Activated CD4-positive, alpha-beta T cell treated with anti-CD3 and anti-CD28 coated beads, Interleukin-2, amount 10 ng/mL, durations not matched to agents 7 days and 5 days (primary cell): Measurements from ENCODE around the gene DMD. TPM values are rescaled to one million over a fixed set of nuclear protein-coding genes. Genes with fewer than 3 reads are reported as not detected.

Source experiments
- CTCF ChIA-PET: fragments of 350-600 bp; sonication (Branson Sonifier 250); formaldehyde crosslinking; loops from one replicate; lab custom pipeline; 2021; ENCODE audit warnings: antibody characterized with exemption; lab: Charles Lee
- POLR2A ChIA-PET: fragments of 350-600 bp; sonication (Branson Sonifier 250); formaldehyde crosslinking; loops from one replicate; lab custom pipeline; 2021; ENCODE audit warnings: antibody characterized with exemption; lab: Charles Lee
- DNase-seq: peaks from one replicate; pipeline ENCODE4 v3.0.0-alpha.2; 2020
- H3K27ac Mint-ChIP-seq: one replicate; pipeline ENCODE4 v1.8.0; 2021; ENCODE audit warnings: mild to moderate bottlenecking, moderate library complexity, mixed read lengths
- H3K27me3 Mint-ChIP-seq: one replicate; pipeline ENCODE4 v1.8.0; 2021; ENCODE audit warnings: mixed read lengths
- H3K36me3 Mint-ChIP-seq: one replicate; pipeline ENCODE4 v1.8.0; 2021; ENCODE audit warnings: low read depth, mixed read lengths
- H3K4me1 Mint-ChIP-seq: one replicate; pipeline ENCODE4 v1.8.0; 2021; ENCODE audit warnings: mixed read lengths
- H3K4me3 Mint-ChIP-seq: one replicate; pipeline ENCODE4 v1.8.0; 2021; ENCODE audit warnings: mild to moderate bottlenecking, moderate library complexity, mixed read lengths
- H3K9me3 Mint-ChIP-seq: one replicate; pipeline ENCODE4 v1.8.0; 2021; ENCODE audit warnings: mixed read lengths
- total RNA-seq, 2 experiments: library from RNA; stranded (reverse); gene quantifications; one replicate each; pipeline ENCODE4 v1.2.3, GENCODE V29; 2021

Gene DMD
- total RNA-seq, 2 experiments from 2014 or later, result 0.57 to 0.83 TPM

DNA sequence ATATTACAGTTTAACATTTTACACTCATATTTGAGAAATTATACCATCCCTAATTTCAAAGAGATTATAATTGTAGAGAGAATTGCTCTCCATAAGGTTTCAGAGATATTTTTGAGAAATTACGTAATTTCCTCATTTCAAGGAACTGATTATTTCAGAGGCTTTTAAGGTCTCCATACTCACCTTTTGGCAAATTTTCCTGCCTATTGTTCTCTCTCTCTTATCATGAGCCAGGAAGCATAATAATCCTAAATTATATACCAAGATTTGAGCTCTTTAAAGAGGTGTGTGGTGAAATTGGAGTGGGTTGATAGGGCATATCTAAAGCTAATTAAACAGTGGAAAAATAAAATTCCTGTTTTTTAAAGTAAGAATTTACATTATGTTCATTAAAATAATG is 1890.6 kb downstream of the DMD start:
- Mint-ChIP-seq H3K36me3 (no peaks in the 10 kb centered on the region), H3K27ac (no peak overlapping the region), H3K4me3 (no peak overlapping the region), H3K9me3 (no peaks in the 10 kb centered on the region), H3K27me3 (no peaks in the 10 kb centered on the region), H3K4me1 (no peaks in the 10 kb centered on the region)
- DNase-seq, result no peak
- ChIA-PET POLR2A (no interaction called here), CTCF (no interaction called here)

DNA sequence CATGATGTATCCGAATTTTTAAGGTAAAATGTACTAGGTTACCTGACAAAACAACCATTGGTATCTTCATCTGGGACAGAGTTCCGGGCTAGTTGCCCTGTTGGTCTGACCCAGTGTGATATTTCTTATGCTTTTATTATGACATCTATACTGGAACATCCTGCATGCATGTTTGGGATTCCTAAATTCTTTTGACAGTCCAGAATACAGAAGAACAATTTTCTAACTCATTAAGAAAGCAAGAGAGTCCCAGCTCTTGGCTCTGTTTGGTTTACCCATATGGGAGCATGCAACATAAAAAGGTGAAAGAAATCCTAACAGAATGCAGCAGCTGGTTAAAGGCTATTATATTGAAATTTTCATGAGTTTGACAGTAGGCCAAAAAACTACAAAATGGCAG is 1891.8 kb downstream of the DMD start:
- no peak for DNase-seq
- no peaks in the 10 kb centered on the region for H3K36me3 Mint-ChIP-seq
- no peak overlapping the region for H3K4me3 Mint-ChIP-seq
- no peaks in the 10 kb centered on the region for H3K27me3 Mint-ChIP-seq
- CTCF ChIA-PET, result interaction anchor here (1.3 kb wide), 1 partner anchor 740 kb away, joined by 3 read pairs; no protein-coding TSS in a partner anchor
- H3K4me1 Mint-ChIP-seq, result no peaks in the 10 kb centered on the region
- no peaks in the 10 kb centered on the region for H3K9me3 Mint-ChIP-seq
- no peak overlapping the region for H3K27ac Mint-ChIP-seq
- POLR2A ChIA-PET, result no interaction called here

DNA sequence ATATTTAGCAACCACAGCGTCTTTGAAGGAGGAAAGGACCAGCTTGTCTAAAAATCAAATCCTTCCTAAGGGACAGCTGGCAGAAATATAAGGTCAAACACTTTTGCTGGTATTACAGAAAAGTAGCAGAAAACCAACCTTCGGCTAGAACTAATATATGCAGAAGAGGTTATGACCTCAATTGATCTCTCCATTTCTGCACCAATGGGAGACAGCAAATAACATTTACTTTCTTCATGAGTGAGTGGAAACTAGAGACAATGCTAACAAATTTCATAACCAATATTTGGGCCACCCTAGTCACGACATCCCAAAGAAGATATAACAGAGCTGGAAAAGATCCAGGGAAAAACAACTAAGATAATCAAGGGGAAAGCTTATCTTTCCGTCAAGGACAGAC is 1892.5 kb downstream of the DMD start:
- H3K4me3 Mint-ChIP-seq, result no peak overlapping the region
- POLR2A ChIA-PET, result no interaction called here
- H3K27me3 Mint-ChIP-seq, result no peaks in the 10 kb centered on the region
- H3K36me3 Mint-ChIP-seq, result no peaks in the 10 kb centered on the region
- H3K9me3 Mint-ChIP-seq, result no peaks in the 10 kb centered on the region
- no peak overlapping the region for H3K27ac Mint-ChIP-seq
- CTCF ChIA-PET, result interaction anchor here (1.3 kb wide), 1 partner anchor 741 kb away, joined by 3 read pairs; no protein-coding TSS in a partner anchor
- H3K4me1 Mint-ChIP-seq, result no peaks in the 10 kb centered on the region
- DNase-seq, result no peak

DNA sequence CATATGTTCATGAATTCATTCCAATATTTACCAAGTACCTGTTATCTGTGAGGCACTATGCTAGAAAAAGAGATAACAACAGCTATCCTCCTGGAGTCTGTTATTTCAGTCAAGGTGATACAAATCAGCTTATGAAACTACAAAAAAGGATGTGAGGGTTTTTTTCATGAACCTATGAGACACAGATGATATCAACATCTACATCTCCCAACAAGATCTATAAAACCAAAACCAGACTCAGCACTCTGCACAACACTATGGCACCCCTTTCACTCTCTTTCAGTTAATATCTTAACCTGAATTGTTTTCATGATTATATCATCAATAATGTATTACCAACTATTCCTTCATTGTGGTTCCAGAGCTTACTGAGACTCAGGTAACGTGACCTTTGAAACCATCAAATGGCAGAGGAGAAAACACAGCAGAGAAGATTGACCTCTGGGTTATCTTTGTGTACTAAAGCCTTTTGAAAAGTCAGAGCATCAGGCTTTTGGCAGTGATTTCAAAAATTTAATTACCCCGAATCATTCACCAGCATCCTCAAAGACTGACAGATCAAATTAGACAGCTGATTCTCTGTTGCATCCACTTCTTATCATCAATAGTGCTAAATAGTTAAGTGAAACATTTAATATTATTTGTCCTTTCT is 1894.9 kb downstream of the DMD start:
- Mint-ChIP-seq H3K4me1 (no peaks in the 10 kb centered on the region), H3K9me3 (no peaks in the 10 kb centered on the region), H3K36me3 (no peaks in the 10 kb centered on the region), H3K27ac (no peak overlapping the region), H3K4me3 (no peak overlapping the region), H3K27me3 (no peaks in the 10 kb centered on the region)
- POLR2A ChIA-PET, result no interaction called here
- CTCF ChIA-PET, result no interaction called here
- no peak for DNase-seq

DNA sequence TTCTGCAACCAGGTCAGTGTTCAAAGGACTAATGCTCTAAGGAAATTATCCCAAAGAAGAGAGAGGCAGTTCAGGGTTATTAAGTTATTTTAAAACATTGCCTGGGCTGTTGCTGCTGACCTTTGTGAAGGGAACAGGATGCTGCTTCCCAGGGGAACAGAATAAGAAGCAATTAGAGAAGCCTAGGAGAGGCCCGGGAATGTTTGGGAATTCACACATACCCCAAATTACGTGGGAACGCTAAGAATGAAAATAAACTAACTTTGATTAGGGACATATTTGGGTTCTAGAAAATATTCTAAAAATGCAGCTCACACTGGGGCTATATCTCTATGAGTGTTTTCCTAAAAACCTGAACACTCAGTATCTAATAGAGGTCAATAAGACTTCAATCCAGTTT is 1896.4 kb downstream of the DMD start:
- Mint-ChIP-seq H3K27me3 (no peaks in the 10 kb centered on the region), H3K36me3 (no peaks in the 10 kb centered on the region)
- CTCF ChIA-PET, result no interaction called here

DNA sequence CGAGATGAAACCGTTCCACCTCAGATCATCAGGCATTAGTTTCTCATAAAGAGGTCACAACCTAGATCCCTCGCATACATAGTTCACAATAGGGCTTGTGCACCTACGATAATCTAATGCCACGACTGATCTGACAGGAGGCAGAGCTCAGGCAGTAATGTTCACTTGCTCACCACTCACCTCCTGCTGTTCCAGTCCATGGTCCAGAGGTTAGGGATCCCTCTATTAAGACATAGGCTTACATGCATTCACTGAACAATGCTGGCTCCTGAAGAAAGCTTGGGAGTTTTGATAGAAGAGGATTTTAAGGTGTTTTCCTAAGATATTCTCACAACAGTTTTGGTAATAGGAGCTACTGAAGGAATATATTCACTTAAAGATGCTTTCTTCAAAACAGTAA is 1903.4 kb downstream of the DMD start:
- CTCF ChIA-PET, result no interaction called here
- H3K36me3 Mint-ChIP-seq, result no peaks in the 10 kb centered on the region
- no peaks in the 10 kb centered on the region for H3K9me3 Mint-ChIP-seq
- no peak overlapping the region for H3K27ac Mint-ChIP-seq
- POLR2A ChIA-PET, result no interaction called here
- no peak overlapping the region for H3K4me3 Mint-ChIP-seq
- DNase-seq, result no peak
- no peaks in the 10 kb centered on the region for H3K27me3 Mint-ChIP-seq
- no peaks in the 10 kb centered on the region for H3K4me1 Mint-ChIP-seq

More for the DNA sequence above, 1896.4 kb downstream of the DMD start:
- Mint-ChIP-seq H3K4me3 (no peak overlapping the region), H3K9me3 (no peaks in the 10 kb centered on the region), H3K27ac (no peak overlapping the region), H3K4me1 (no peaks in the 10 kb centered on the region)
- POLR2A ChIA-PET, result no interaction called here
- no peak for DNase-seq

DNA sequence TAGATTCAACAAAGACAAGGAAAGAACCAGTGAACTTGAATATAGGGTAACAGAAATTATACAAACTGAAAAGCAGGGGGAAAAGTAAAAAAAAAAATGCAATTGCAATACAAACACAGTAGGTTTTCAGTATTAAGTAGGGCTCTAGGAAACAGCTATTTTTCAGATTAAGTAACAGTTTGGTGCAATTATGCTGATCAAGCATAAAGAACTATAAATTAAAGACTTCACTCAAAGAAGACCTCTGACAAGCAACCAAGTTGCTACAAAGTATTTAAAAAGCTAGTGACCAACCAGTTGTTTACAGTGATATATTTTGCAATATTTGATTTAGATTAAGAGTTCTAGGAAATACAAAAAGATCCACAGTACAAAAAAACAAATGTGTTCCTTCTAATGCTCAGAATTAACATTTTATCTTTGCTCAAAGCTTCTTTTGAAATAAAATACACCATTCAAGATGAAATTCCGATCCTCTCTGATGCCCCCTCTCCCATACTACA is 1908.7 kb downstream of the DMD start:
- ChIA-PET CTCF (no interaction called here), POLR2A (no interaction called here)
- H3K4me1 Mint-ChIP-seq, result no peaks in the 10 kb centered on the region
- H3K9me3 Mint-ChIP-seq, result no peaks in the 10 kb centered on the region
- no peak overlapping the region for H3K4me3 Mint-ChIP-seq
- H3K36me3 Mint-ChIP-seq, result no peaks in the 10 kb centered on the region
- H3K27me3 Mint-ChIP-seq, result no peaks in the 10 kb centered on the region
- DNase-seq, result no peak
- H3K27ac Mint-ChIP-seq, result no peak overlapping the region

DNA sequence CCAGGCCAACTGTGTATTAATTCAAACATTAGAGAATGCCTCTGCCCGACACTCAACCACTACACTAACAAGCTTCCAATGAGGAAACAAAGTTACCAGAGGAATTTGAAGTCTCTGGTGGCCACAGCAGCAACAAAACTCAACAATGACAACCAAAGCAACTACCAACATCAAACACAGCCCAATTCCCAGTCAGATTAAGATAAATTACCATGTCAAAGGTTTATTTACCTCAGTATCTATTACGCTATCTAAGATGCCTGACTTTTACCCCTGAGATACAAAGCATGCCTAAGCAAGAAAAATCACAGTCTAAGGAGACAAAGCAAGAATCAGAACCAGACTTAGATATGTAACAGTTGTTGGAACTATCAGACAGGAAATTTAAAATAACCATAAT is 1909.4 kb downstream of the DMD start:
- DNase-seq, result no peak
- Mint-ChIP-seq H3K36me3 (no peaks in the 10 kb centered on the region), H3K9me3 (no peaks in the 10 kb centered on the region), H3K4me3 (no peak overlapping the region), H3K4me1 (no peaks in the 10 kb centered on the region), H3K27ac (no peak overlapping the region), H3K27me3 (no peaks in the 10 kb centered on the region)
- ChIA-PET POLR2A (no interaction called here), CTCF (no interaction called here)

DNA sequence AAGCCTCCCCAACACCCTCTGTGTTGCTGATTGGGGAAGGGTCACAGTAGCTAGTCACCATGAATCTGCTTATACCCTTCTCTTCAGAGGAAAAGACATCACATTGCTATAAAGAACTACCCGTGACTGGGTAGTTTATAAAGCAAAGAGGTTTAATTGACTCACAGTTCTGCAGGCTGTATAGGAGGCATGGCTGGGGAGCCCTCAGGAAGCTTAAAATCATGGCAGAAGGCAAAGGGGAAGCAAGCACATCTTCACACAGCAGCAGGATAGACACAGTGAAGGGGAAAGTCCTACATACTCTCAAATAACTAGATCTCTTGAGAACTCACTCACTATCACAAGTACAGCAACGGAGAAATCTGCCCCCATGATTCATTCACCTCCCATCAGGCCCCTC is 1910.1 kb downstream of the DMD start:
- ChIA-PET CTCF (no interaction called here), POLR2A (no interaction called here)
- Mint-ChIP-seq H3K9me3 (no peaks in the 10 kb centered on the region), H3K27me3 (no peaks in the 10 kb centered on the region), H3K4me3 (no peak overlapping the region), H3K4me1 (no peaks in the 10 kb centered on the region), H3K36me3 (no peaks in the 10 kb centered on the region), H3K27ac (no peak overlapping the region)
- DNase-seq, result no peak

DNA sequence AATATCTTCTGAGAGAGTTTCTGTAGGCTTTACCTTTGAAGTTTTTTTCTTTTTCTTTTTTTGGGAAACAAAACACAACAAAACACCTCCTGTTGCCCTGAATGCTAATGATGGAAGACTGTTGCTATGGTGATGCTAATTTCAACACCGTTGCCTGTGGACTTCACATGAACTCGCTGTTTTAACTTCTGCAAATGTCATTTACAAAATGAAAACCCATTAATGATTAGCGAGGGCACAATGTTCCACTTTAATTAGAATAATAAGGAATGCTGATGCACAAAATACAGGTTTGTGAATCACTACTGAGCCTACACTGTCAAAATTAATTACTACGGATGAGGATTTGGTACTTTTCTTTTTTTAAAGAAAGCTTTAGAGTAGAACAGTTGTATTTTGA is 1912.4 kb downstream of the DMD start:
- Mint-ChIP-seq H3K36me3 (no peaks in the 10 kb centered on the region), H3K9me3 (no peaks in the 10 kb centered on the region), H3K4me3 (no peak overlapping the region), H3K4me1 (no peaks in the 10 kb centered on the region), H3K27me3 (no peaks in the 10 kb centered on the region), H3K27ac (no peak overlapping the region)
- DNase-seq, result no peak
- ChIA-PET CTCF (no interaction called here), POLR2A (no interaction called here)

DNA sequence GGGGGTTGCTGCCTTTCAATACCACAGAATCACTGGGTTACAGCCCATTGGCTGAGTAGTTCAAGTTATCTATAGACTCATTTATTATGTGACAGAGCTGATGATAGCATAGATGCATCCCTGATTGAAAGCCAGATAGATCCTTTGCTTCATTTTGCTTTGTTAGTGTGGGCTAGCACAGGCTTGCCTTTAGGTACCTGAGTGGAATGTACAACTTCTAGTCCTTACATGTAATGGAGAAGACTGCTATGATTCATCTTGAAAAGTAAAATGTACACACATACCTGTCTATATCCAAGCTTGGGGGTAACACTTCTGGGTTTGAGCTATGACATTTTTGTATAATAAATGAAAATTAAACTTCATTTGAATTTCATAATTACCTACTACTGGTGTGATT is 1913.5 kb downstream of the DMD start:
- Mint-ChIP-seq H3K9me3 (no peaks in the 10 kb centered on the region), H3K4me1 (no peaks in the 10 kb centered on the region), H3K36me3 (no peaks in the 10 kb centered on the region), H3K27me3 (no peaks in the 10 kb centered on the region), H3K27ac (no peak overlapping the region), H3K4me3 (no peak overlapping the region)
- DNase-seq, result no peak
- ChIA-PET CTCF (no interaction called here), POLR2A (no interaction called here)

DNA sequence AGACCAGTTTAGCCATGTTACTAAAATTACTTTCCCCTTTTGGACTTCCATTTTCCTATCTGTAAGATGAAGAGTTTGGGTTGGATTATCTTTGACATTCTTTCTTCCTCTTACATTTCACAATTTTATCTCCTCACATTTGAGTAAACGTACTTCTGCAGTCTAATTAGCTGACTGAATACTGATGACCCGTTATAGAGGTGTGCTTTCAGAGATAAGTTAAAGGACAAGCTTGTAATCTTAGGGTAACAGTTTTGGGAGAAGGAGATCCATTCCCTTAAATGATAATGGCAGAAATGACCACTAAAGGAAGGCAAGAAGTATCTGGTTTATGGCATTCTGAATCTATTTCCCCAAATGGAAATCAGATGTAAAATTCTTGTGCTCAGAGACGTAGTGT is 1916.9 kb downstream of the DMD start:
- ChIA-PET POLR2A (no interaction called here), CTCF (interaction anchor here (1.1 kb wide), 1 partner anchor 9 kb away, joined by 3 read pairs; no protein-coding TSS in a partner anchor)
- no peaks in the 10 kb centered on the region for H3K9me3 Mint-ChIP-seq
- no peak overlapping the region for H3K4me3 Mint-ChIP-seq
- H3K27me3 Mint-ChIP-seq, result no peaks in the 10 kb centered on the region
- no peaks in the 10 kb centered on the region for H3K36me3 Mint-ChIP-seq
- H3K27ac Mint-ChIP-seq, result no peak overlapping the region
- no peaks in the 10 kb centered on the region for H3K4me1 Mint-ChIP-seq
- no peak for DNase-seq

DNA sequence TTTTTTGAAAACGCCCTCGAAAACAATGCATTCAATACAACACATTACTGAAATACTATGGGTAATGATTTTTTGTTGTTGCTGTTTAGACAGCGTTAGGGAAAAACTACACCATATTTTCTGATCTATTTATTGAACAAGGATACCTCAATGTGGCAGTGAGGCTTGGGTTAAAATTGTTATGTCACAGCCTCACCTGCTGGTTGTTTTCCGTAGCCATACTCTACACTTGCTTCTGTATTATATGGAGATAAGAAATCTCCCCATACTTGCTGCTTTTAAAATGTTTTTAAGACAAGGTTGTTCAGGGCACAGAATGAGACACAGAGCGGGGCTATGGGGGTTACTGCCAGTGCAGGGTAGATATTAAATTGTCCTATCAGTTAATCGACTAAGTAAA is 1917.9 kb downstream of the DMD start:
- ChIA-PET POLR2A (no interaction called here), CTCF (interaction anchor here (1.0 kb wide), 1 partner anchor 12 kb away, joined by 4 read pairs; no protein-coding TSS in a partner anchor)
- no peak for DNase-seq
- no peaks in the 10 kb centered on the region for H3K27me3 Mint-ChIP-seq
- no peaks in the 10 kb centered on the region for H3K9me3 Mint-ChIP-seq
- no peaks in the 10 kb centered on the region for H3K4me1 Mint-ChIP-seq
- no peak overlapping the region for H3K4me3 Mint-ChIP-seq
- H3K27ac Mint-ChIP-seq, result no peak overlapping the region
- no peaks in the 10 kb centered on the region for H3K36me3 Mint-ChIP-seq

DNA sequence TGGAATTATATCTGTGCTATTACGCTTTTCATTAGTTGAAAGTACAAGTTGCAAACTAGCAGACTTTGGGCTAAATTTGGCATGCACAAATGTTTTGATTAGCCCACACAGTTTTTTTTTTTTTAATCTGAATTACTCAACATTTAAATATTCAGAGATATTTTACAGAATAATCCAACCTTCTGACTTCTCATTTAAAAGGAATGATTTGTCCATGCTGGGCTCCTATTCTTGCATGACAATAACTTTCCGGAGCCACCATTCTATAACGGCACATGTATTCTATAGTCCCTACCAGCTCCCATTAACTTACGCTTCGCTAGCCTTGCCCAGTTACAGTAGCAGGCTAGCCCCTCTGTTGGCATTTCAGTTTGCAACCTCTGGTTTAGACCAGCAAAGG is 1920.2 kb downstream of the DMD start:
- Mint-ChIP-seq H3K27me3 (no peaks in the 10 kb centered on the region), H3K4me1 (no peaks in the 10 kb centered on the region), H3K27ac (no peak overlapping the region), H3K9me3 (no peaks in the 10 kb centered on the region), H3K4me3 (no peak overlapping the region), H3K36me3 (no peaks in the 10 kb centered on the region)
- CTCF ChIA-PET, result no interaction called here
- DNase-seq, result no peak
- POLR2A ChIA-PET, result no interaction called here
